WERI-Rb-1 (cell line): Measurements from ENCODE around the gene CDS1.

Experiments
- DNase-seq: peaks from one replicate; pipeline ENCODE4 v3.0.0-alpha.2; 2020
- H3K27ac ChIP-seq: fragments of 250-450 bp; sonication (Bioruptor Pico); 2 replicates; pipeline ENCODE4 v1.5.1; 2020; ENCODE audit warnings: mild to moderate bottlenecking, moderate library complexity
- H3K27me3 ChIP-seq: fragments of 250-450 bp; sonication (Bioruptor Pico); 2 replicates; pipeline ENCODE4 v1.5.1; 2021; ENCODE audit warnings: mild to moderate bottlenecking, low read depth, moderate library complexity; ENCODE audit not compliant: insufficient read depth, severe bottlenecking
- H3K36me3 ChIP-seq: fragments of 250-450 bp; sonication (Bioruptor Pico); 2 replicates; pipeline ENCODE4 v1.5.1; 2020; ENCODE audit warnings: mild to moderate bottlenecking, moderate library complexity
- H3K4me3 ChIP-seq: 2 replicates; pipeline ENCODE4 v1.5.1; 2011; ENCODE audit warnings: low read depth, mild to moderate bottlenecking, control low read depth, low read length
- H3K9me3 ChIP-seq: fragments of 250-450 bp; sonication (Bioruptor Pico); 2 replicates; pipeline ENCODE4 v1.5.1; 2021; ENCODE audit warnings: mild to moderate bottlenecking, moderate library complexity; ENCODE audit not compliant: severe bottlenecking
- TF ChIP-seq, protein P1 (sequence below): IDR thresholded peaks from 2 replicates; pipeline ENCODE4 v1.5.1; 2011; ENCODE audit warnings: low read depth, mild to moderate bottlenecking, control low read depth, inconsistent platforms, low read length

CDS1 gene

DNA sequence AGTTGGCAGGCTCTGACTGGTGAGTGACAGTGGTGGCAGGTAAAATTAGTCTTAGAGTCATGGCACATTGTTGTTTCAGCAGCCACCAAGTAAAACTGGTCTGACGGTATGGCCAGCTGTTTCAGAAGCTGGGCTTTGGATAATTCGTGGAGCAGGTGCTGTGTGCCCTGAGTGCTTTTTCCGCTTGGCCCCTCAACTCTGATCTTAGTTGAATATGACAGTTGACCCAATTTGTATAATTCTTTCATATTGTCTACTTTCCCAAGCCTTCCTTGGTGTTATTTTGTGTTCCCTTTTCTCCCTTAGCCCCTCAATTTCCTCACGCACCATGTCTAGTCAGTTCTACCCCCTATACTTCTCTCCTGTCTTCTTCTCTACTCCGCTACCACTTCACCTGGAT lies 32.0 kb downstream of the CDS1 start:
- no peaks in the 10 kb centered on the region for H3K27me3 ChIP-seq
- no peaks in the 10 kb centered on the region for H3K9me3 ChIP-seq
- DNase-seq, result no peak
- TF ChIP-seq, protein P1, sequence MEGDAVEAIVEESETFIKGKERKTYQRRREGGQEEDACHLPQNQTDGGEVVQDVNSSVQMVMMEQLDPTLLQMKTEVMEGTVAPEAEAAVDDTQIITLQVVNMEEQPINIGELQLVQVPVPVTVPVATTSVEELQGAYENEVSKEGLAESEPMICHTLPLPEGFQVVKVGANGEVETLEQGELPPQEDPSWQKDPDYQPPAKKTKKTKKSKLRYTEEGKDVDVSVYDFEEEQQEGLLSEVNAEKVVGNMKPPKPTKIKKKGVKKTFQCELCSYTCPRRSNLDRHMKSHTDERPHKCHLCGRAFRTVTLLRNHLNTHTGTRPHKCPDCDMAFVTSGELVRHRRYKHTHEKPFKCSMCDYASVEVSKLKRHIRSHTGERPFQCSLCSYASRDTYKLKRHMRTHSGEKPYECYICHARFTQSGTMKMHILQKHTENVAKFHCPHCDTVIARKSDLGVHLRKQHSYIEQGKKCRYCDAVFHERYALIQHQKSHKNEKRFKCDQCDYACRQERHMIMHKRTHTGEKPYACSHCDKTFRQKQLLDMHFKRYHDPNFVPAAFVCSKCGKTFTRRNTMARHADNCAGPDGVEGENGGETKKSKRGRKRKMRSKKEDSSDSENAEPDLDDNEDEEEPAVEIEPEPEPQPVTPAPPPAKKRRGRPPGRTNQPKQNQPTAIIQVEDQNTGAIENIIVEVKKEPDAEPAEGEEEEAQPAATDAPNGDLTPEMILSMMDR, result no peak
- H3K4me3 ChIP-seq, result no peak overlapping the region
- H3K27ac ChIP-seq, result no peak overlapping the region
- no peaks in the 10 kb centered on the region for H3K36me3 ChIP-seq

DNA sequence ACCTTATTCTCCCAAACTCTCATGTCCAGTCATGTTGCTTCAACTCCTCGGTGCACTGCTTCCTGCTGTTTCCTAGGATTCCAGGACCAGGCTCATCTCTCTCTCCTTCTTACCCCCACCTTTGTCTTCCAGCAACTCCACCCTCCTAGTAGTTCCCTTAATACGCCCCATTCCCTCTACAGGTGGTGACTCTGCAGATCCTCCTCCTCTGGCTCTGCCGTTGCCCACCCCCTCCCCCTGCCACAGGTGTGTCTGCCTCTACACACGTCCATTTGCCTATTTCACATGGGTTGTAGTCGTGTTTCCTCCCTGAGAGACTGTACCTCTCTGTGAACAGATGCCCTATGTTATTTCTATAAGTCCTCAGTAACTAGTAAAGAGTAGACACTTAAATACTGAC lies 32.4 kb downstream of the CDS1 start:
- no peak for DNase-seq
- no peaks in the 10 kb centered on the region for H3K27me3 ChIP-seq

DNA sequence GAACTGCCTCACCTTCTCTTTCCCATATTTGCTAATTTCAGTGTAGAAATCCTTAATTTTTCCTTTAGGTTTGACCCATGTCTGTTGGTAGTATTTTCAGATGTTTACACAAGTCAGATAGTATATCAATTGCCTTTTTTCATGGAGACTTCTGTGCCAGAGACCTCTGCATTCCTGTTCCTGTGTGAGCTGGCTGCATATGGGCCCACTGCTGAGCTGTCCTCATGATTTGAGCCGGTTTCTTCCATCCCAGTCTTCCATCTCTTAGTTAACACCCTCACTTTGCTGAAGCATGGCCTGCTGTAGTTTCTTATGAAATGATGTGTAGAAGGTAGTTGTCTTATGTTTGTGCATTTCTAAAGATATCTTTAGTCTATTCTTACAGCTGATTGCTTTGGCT lies 40.0 kb downstream of the CDS1 start:
- TF ChIP-seq, protein P1, result no peak
- no peak overlapping the region for H3K4me3 ChIP-seq
- DNase-seq, result no peak
- H3K27ac ChIP-seq, result no peak overlapping the region
- H3K9me3 ChIP-seq, result no peaks in the 10 kb centered on the region
- H3K27me3 ChIP-seq, result no peaks in the 10 kb centered on the region
- H3K36me3 ChIP-seq, result no peaks in the 10 kb centered on the region

More for the DNA sequence above, 32.4 kb downstream of the CDS1 start:
- no peaks in the 10 kb centered on the region for H3K9me3 ChIP-seq
- no peak overlapping the region for H3K27ac ChIP-seq
- TF ChIP-seq, protein P1, result no peak
- H3K36me3 ChIP-seq, result no peaks in the 10 kb centered on the region
- no peak overlapping the region for H3K4me3 ChIP-seq

DNA sequence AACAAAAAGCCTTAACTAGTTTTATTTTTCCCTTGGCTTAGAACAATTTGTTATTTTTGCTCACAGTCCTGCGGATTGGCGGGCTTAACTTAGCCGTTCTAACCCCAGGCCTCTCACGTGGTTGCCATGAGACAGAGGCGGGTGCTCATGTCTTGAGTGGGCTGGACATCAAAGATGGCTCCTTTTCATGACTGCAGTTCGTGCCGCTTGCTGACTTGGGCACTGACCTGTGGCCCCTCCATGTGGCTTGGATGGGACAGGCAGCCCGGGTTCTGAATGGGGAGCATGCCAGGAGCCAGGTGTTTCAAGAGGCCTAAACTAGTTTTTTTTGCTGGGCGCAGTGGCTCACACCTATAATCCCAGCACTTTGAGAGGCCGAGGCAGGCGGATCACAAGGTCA lies 40.7 kb downstream of the CDS1 start:
- TF ChIP-seq, protein P1, result no peak
- no peaks in the 10 kb centered on the region for H3K27me3 ChIP-seq
- no peak overlapping the region for H3K4me3 ChIP-seq
- H3K36me3 ChIP-seq, result no peaks in the 10 kb centered on the region
- no peaks in the 10 kb centered on the region for H3K9me3 ChIP-seq
- no peak overlapping the region for H3K27ac ChIP-seq
- no peak for DNase-seq

DNA sequence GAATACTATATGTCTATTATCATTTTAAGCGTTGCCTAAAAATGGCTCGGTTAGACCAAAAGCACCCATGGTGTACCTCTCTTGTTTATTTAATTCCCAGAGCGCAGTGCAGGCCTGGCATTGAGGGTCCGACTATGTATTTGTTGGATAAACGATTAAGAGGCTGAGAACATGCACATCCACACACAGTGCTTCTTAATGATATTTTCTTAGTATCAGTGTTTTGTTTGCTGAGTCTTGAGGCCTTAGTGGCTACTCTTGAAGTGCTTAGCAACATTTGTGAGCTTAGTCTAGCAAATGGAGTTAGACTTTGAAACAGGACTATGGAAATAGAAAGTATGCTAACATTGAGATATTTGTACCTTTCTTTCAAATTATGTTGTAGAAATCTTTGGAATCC lies 43.7 kb downstream of the CDS1 start:
- Histone ChIP-seq H3K27me3 (no peaks in the 10 kb centered on the region), H3K36me3 (no peaks in the 10 kb centered on the region), H3K27ac (no peak overlapping the region), H3K4me3 (no peak overlapping the region), H3K9me3 (no peaks in the 10 kb centered on the region)
- DNase-seq, result no peak
- TF ChIP-seq, protein P1, result no peak

DNA sequence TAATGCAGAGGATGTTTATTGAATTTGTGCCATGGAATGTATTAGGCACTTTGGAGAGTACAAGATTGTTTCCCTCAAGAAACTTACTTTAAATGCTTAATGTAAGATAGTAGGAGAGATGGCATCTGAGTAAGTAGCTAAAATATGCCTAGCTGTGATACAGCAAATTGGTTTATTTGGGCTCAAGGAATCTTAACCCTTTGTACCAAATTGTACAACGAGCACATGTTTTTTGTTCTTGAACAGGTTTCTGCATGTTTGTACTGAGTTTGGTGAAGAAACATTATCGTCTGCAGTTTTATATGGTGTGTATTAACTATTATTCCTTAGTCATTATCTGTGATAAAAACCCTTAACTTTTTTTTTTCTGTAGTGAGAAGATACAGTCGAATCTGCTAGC lies 48.6 kb downstream of the CDS1 start:
- Histone ChIP-seq H3K27ac (no peak overlapping the region), H3K4me3 (no peak overlapping the region), H3K9me3 (no peaks in the 10 kb centered on the region), H3K27me3 (no peaks in the 10 kb centered on the region), H3K36me3 (no peaks in the 10 kb centered on the region)
- DNase-seq, result no peak
- TF ChIP-seq, protein P1, result no peak
